Measurements from ENCODE around the gene AATF.

DNA sequence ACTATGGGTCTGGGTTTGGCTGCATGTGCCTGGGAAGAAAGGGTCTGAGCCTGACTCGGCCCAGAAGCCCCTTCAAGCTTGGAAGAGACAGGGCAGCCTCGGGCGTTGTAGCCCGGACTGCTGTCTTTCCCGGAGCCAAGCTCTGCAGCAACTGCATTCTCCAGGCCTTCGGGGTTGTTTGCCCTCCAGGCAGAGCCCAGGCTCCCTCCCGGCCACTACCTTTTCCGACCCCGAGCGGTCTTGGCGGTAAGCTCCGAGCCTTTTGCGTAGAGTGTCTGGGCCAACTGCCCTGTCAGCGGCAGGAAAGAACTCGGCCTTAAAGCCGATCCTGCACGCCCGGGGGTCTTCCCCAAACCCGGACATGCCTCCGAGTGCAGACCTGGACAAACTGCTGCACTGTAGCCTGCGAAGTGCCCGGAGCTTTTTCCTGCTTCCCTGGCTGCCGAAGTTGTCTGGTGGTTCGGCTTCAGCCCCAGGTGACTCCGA, 10.1 kb upstream of the AATF start:
- TF ChIP-seq CTCF (IDR thresholded peaks at IDR 0.05) (no peak), POLR2A (IDR thresholded peaks at IDR 0.05) (no peak)

All from Peyer's patch (tissue), 4 donors.